ENCODE measurements around the gene SON. TPM values are rescaled to one million over a fixed set of nuclear protein-coding genes. Genes with fewer than 3 reads are reported as not detected.
"Not testable (repeated sequence)": the region's sequence is repeated elsewhere in the genome, so short reads cannot be mapped to it uniquely, and the experiment has no call there.

Gene SON
- 100 to 1,000 TPM; 190 to 232 TPM for total RNA-seq
- 100 to 1,000 TPM; 241 to 263 TPM for polyA plus RNA-seq (ENCODE audit: insufficient read length in 2 of 2)
- long read RNA-seq, donor 1, full-length matches to known transcripts, result 50 of 185 reads
- long read RNA-seq, donor 1, partial matches to known transcripts, result 135 of 185 reads
- long read RNA-seq, donor 1, other reads (novel, unspliced or antisense), result 0 of 185 reads
- long read RNA-seq, donor 2, transcript SON-215 (2 exons, 658 nt), result major isoform, 5 of 64 reads
- long read RNA-seq, donor 2, partial matches to known transcripts, result 51 of 64 reads
- long read RNA-seq, donor 2, other reads (novel, unspliced or antisense), result 5 of 64 reads
- long read RNA-seq, donor 3, full-length matches to known transcripts, result 7 of 58 reads
- long read RNA-seq, donor 3, partial matches to known transcripts, result 51 of 58 reads
- long read RNA-seq, donor 3, other reads (novel, unspliced or antisense), result 0 of 58 reads
- long read RNA-seq, donor 4, full-length matches to known transcripts, result 25 of 136 reads
- long read RNA-seq, donor 4, partial matches to known transcripts, result 111 of 136 reads
- long read RNA-seq, donor 4, other reads (novel, unspliced or antisense), result 0 of 136 reads

GRCh38 chr21:33542640-33543504 is at the start of gene SON:
TSS of gene SON (plus strand) at chr21:33543038. CDS start at chr21:33543093, 55 bp downstream.
- Histone ChIP-seq H3K9me3 (ENCODE audit: control insufficient read depth, insufficient read depth, low read length) (no peaks in the 10 kb centered on the region), H3K27me3 (ENCODE audit: control insufficient read depth, insufficient read depth, low read length) (no peaks in the 10 kb centered on the region), H3K27ac (ENCODE audit: low read depth, low read length) (peak within 1 kb of the TSS; percentile 100), H3K4me3 (ENCODE audit: low read depth, low read length) (peak within 1 kb of the TSS; percentile 98), H3K36me3 (ENCODE audit: control insufficient read depth, insufficient read depth, low read length) (peaks cover 15% of the 10 kb centered on the region), H3K4me1 (ENCODE audit: control insufficient read depth, insufficient read depth, low read length) (peaks cover 7% of the 10 kb centered on the region)
- 0% methylated on average over 56 of the region's 57 CpGs for WGBS (ENCODE audit: insufficient coverage)
- peak; percentile 95 to 100 (median 98) for DNase-seq (ENCODE audit: low read depth in 4 of 6, low spot score in 6 of 6)

- Histone ChIP-seq H3K27ac (ENCODE audit: low read depth, low read length) (no peak overlapping the region), H3K4me3 (ENCODE audit: low read depth, low read length) (no peak overlapping the region), H3K27me3 (ENCODE audit: control insufficient read depth, insufficient read depth, low read length) (no peaks in the 10 kb centered on the region), H3K4me1 (ENCODE audit: control insufficient read depth, insufficient read depth, low read length) (peaks cover 4% of the 10 kb centered on the region), H3K9me3 (ENCODE audit: control insufficient read depth, insufficient read depth, low read length) (no peaks in the 10 kb centered on the region), H3K36me3 (ENCODE audit: control insufficient read depth, insufficient read depth, low read length) (no peaks in the 10 kb centered on the region)
- no CpG with 5 or more reads among the region's 3 CpGs for WGBS (ENCODE audit: insufficient coverage)
- no peak for DNase-seq (ENCODE audit: low read depth in 4 of 6, low spot score in 6 of 6)
Measured at GRCh38 chr21:33493756-33494155, 49.1 kb upstream of the SON start.

GRCh38 chr21:33495743-33496142 is 47.1 kb upstream of the SON start:
- DNase-seq (ENCODE audit: low read depth in 4 of 6, low spot score in 6 of 6), result no peak
- H3K9me3 ChIP-seq (ENCODE audit: control insufficient read depth, insufficient read depth, low read length), result no peaks in the 10 kb centered on the region
- H3K4me3 ChIP-seq (ENCODE audit: low read depth, low read length), result no peak overlapping the region
- WGBS (ENCODE audit: insufficient coverage), result 53% methylated on average over 4 of the region's 4 CpGs
- peaks cover 4% of the 10 kb centered on the region for H3K4me1 ChIP-seq (ENCODE audit: control insufficient read depth, insufficient read depth, low read length)
- no peaks in the 10 kb centered on the region for H3K27me3 ChIP-seq (ENCODE audit: control insufficient read depth, insufficient read depth, low read length)
- H3K36me3 ChIP-seq (ENCODE audit: control insufficient read depth, insufficient read depth, low read length), result no peaks in the 10 kb centered on the region
- no peak overlapping the region for H3K27ac ChIP-seq (ENCODE audit: low read depth, low read length)

- no peaks in the 10 kb centered on the region for H3K9me3 ChIP-seq (ENCODE audit: control insufficient read depth, insufficient read depth, low read length)
- peaks cover 4% of the 10 kb centered on the region for H3K36me3 ChIP-seq (ENCODE audit: control insufficient read depth, insufficient read depth, low read length)
- no peak overlapping the region for H3K27ac ChIP-seq (ENCODE audit: low read depth, low read length)
- WGBS (ENCODE audit: insufficient coverage), result 50% methylated on average over 6 of the region's 7 CpGs
- peaks cover 4% of the 10 kb centered on the region for H3K4me1 ChIP-seq (ENCODE audit: control insufficient read depth, insufficient read depth, low read length)
- no peaks in the 10 kb centered on the region for H3K27me3 ChIP-seq (ENCODE audit: control insufficient read depth, insufficient read depth, low read length)
- DNase-seq (ENCODE audit: low read depth in 4 of 6, low spot score in 6 of 6), result no peak
- H3K4me3 ChIP-seq (ENCODE audit: low read depth, low read length), result no peak overlapping the region
Measured at GRCh38 chr21:33496345-33496744, 46.5 kb upstream of the SON start.

GRCh38 chr21:33505833-33506232 is 37.0 kb upstream of the SON start:
- Histone ChIP-seq H3K4me1 (ENCODE audit: control insufficient read depth, insufficient read depth, low read length) (no peaks in the 10 kb centered on the region), H3K27ac (ENCODE audit: low read depth, low read length) (no peak overlapping the region), H3K9me3 (ENCODE audit: control insufficient read depth, insufficient read depth, low read length) (no peaks in the 10 kb centered on the region), H3K4me3 (ENCODE audit: low read depth, low read length) (no peak overlapping the region), H3K36me3 (ENCODE audit: control insufficient read depth, insufficient read depth, low read length) (peaks cover 32% of the 10 kb centered on the region), H3K27me3 (ENCODE audit: control insufficient read depth, insufficient read depth, low read length) (no peaks in the 10 kb centered on the region)
- no peak for DNase-seq (ENCODE audit: low read depth in 4 of 6, low spot score in 6 of 6)
- WGBS (ENCODE audit: insufficient coverage), result no CpG with 5 or more reads among the region's 8 CpGs

- H3K27ac ChIP-seq (ENCODE audit: low read depth, low read length); H3K4me1 ChIP-seq (ENCODE audit: control insufficient read depth, insufficient read depth, low read length); H3K9me3 ChIP-seq (ENCODE audit: control insufficient read depth, insufficient read depth, low read length); H3K27me3 ChIP-seq (ENCODE audit: control insufficient read depth, insufficient read depth, low read length); H3K4me3 ChIP-seq (ENCODE audit: low read depth, low read length); DNase-seq (ENCODE audit: low read depth in 4 of 6, low spot score in 6 of 6): not testable (repeated sequence)
- no CpG with 5 or more reads among the region's 1 CpG for WGBS (ENCODE audit: insufficient coverage)
- peaks cover 29% of the 10 kb centered on the region for H3K36me3 ChIP-seq (ENCODE audit: control insufficient read depth, insufficient read depth, low read length)
Measured at GRCh38 chr21:33507003-33507402, 35.8 kb upstream of the SON start.

GRCh38 chr21:33510826-33511225 is 32.0 kb upstream of the SON start:
- 91% methylated on average over 5 of the region's 8 CpGs for WGBS (ENCODE audit: insufficient coverage)
- peaks cover 50% of the 10 kb centered on the region for H3K36me3 ChIP-seq (ENCODE audit: control insufficient read depth, insufficient read depth, low read length)
- no peak for DNase-seq (ENCODE audit: low read depth in 4 of 6, low spot score in 6 of 6)

GRCh38 chr21:33511639-33512038 is 31.2 kb upstream of the SON start:
- Histone ChIP-seq H3K27me3 (ENCODE audit: control insufficient read depth, insufficient read depth, low read length) (no peaks in the 10 kb centered on the region), H3K9me3 (ENCODE audit: control insufficient read depth, insufficient read depth, low read length) (no peaks in the 10 kb centered on the region), H3K36me3 (ENCODE audit: control insufficient read depth, insufficient read depth, low read length) (peaks cover 50% of the 10 kb centered on the region), H3K27ac (ENCODE audit: low read depth, low read length) (no peak overlapping the region), H3K4me1 (ENCODE audit: control insufficient read depth, insufficient read depth, low read length) (no peaks in the 10 kb centered on the region), H3K4me3 (ENCODE audit: low read depth, low read length) (no peak overlapping the region)
- no peak for DNase-seq (ENCODE audit: low read depth in 4 of 6, low spot score in 6 of 6)
- 100% methylated on average over 4 of the region's 4 CpGs for WGBS (ENCODE audit: insufficient coverage)

More at GRCh38 chr21:33510826-33511225, 32.0 kb upstream of the SON start:
- no peak overlapping the region for H3K27ac ChIP-seq (ENCODE audit: low read depth, low read length)
- no peaks in the 10 kb centered on the region for H3K9me3 ChIP-seq (ENCODE audit: control insufficient read depth, insufficient read depth, low read length)
- no peaks in the 10 kb centered on the region for H3K4me1 ChIP-seq (ENCODE audit: control insufficient read depth, insufficient read depth, low read length)
- H3K27me3 ChIP-seq (ENCODE audit: control insufficient read depth, insufficient read depth, low read length), result no peaks in the 10 kb centered on the region
- no peak overlapping the region for H3K4me3 ChIP-seq (ENCODE audit: low read depth, low read length)

GRCh38 chr21:33512481-33512880 is 30.4 kb upstream of the SON start:
- 100% methylated on average over 1 of the region's 3 CpGs for WGBS (ENCODE audit: insufficient coverage)

More at GRCh38 chr21:33512481-33512880, 30.4 kb upstream of the SON start:
- H3K4me3 ChIP-seq (ENCODE audit: low read depth, low read length), result no peak overlapping the region
- H3K27ac ChIP-seq (ENCODE audit: low read depth, low read length), result no peak overlapping the region
- no peaks in the 10 kb centered on the region for H3K9me3 ChIP-seq (ENCODE audit: control insufficient read depth, insufficient read depth, low read length)
- peaks cover 44% of the 10 kb centered on the region for H3K36me3 ChIP-seq (ENCODE audit: control insufficient read depth, insufficient read depth, low read length)
- no peak for DNase-seq (ENCODE audit: low read depth in 4 of 6, low spot score in 6 of 6)
- no peaks in the 10 kb centered on the region for H3K27me3 ChIP-seq (ENCODE audit: control insufficient read depth, insufficient read depth, low read length)
- no peaks in the 10 kb centered on the region for H3K4me1 ChIP-seq (ENCODE audit: control insufficient read depth, insufficient read depth, low read length)
